ENCODE results near the gene SP3.

Gene SP3

DNA sequence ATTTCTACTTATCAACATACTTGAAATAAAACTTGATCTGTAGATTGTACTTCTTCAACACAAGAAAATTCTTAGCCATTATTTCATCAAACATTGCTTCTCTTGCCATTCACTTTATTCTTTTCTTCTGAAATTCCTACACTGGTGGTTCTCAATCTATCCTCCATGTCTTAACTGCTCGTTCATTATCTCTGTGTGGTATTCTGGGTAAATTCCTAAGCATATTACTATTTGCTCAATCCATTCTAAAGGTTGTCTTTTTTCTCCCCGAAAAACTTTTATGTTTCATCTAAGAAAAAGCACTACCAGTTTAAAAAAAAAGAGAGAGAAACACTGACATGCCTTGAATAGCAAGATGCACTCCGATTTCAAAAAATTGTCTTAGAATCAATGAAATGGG lies 18.0 kb downstream of the SP3 start:
- DNase-seq (ENCODE audit: low spot score) = no peak
- Histone ChIP-seq H3K4me3 (no peak overlapping the region), H3K27ac (no peak overlapping the region)
- no peak for TF ChIP-seq CTCF (IDR thresholded peaks at IDR 0.05)

DNA sequence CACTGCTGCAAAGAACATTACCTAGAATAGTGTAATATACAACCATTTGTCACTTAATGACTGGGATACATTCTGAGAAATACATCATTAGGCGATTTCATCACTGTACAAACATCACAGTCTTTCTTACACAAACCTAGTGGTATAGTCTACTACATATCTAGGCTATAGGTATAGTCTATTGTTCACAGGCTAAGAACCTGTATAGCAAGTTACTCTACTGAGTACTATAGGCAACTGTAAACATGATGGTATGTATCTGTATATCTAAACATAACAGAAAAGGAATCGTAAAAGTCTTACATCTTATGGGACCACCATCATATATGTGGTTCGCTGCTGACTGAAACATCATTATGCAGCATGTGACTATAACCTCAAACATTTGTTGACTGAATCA lies 21.4 kb downstream of the SP3 start:
- DNase-seq (ENCODE audit: low spot score) = no peak
- TF ChIP-seq CTCF (IDR thresholded peaks at IDR 0.05) = no peak

GRCh38 chr2:173942861-173943523 lies 22.2 kb downstream of the SP3 start:
- TF ChIP-seq CTCF (IDR thresholded peaks at IDR 0.05) = no peak
- no peak for DNase-seq (ENCODE audit: low spot score)
- H3K4me3 ChIP-seq = no peak overlapping the region
- no peak overlapping the region for H3K27ac ChIP-seq

More for the DNA sequence above, 21.4 kb downstream of the SP3 start:
- Histone ChIP-seq H3K27ac (no peak overlapping the region), H3K4me3 (no peak overlapping the region)

- no peak for TF ChIP-seq CTCF (IDR thresholded peaks at IDR 0.05)
- no peak for DNase-seq (ENCODE audit: low spot score)
- Histone ChIP-seq H3K4me3 (no peak overlapping the region), H3K27ac (no peak overlapping the region)
These were observed 23.6 kb downstream of the SP3 start for GRCh38 chr2:173941567-173941966.

GRCh38 chr2:173940208-173941020 lies 24.8 kb downstream of the SP3 start:
- DNase-seq (ENCODE audit: low spot score) = no peak
- H3K27ac ChIP-seq = no peak overlapping the region
- no peak for TF ChIP-seq CTCF (IDR thresholded peaks at IDR 0.05)
- H3K4me3 ChIP-seq = no peak overlapping the region

- DNase-seq (ENCODE audit: low spot score) = no peak
- Histone ChIP-seq H3K27ac (no peak overlapping the region), H3K4me3 (no peak overlapping the region)
- no peak for TF ChIP-seq CTCF (IDR thresholded peaks at IDR 0.05)
These were observed 26.3 kb downstream of the SP3 start for GRCh38 chr2:173938700-173939384.

All from coronary artery (tissue), 2 donors.